Raji (cell line): ENCODE data around the gene WDR38.

Experiments
- POLR2A ChIP-seq: IDR thresholded peaks from 2 replicates; pipeline ENCODE4 v1.6.1; 2011; ENCODE audit warnings: low read depth, low read length, control low read depth; ENCODE audit not compliant: insufficient read depth

Gene WDR38

DNA sequence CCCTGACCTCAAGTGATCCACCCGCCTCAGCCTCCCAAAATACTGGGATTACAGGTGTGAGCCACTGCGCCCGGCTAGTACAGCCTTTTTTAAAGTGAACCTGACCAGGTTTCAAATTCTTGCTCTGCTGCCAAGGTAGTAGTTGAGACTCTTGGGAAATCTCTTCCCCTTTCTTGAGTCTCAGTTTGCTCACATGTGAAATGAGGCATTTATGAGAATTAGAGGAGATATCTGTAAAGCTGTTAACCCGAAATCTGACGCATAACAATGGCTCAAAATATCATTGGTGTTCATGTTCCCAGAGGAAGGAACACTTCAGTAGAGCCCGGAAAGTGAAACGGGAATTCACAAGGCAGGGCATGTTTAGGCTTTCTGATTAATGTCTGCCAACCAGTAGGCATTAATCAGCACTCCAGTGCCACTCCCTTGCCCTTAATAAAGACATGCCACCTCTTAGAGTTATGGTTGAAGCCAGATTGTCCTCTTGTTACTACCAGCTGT lies 10.2 kb downstream of the WDR38 start:
- TF ChIP-seq POLR2A, result no peak

DNA sequence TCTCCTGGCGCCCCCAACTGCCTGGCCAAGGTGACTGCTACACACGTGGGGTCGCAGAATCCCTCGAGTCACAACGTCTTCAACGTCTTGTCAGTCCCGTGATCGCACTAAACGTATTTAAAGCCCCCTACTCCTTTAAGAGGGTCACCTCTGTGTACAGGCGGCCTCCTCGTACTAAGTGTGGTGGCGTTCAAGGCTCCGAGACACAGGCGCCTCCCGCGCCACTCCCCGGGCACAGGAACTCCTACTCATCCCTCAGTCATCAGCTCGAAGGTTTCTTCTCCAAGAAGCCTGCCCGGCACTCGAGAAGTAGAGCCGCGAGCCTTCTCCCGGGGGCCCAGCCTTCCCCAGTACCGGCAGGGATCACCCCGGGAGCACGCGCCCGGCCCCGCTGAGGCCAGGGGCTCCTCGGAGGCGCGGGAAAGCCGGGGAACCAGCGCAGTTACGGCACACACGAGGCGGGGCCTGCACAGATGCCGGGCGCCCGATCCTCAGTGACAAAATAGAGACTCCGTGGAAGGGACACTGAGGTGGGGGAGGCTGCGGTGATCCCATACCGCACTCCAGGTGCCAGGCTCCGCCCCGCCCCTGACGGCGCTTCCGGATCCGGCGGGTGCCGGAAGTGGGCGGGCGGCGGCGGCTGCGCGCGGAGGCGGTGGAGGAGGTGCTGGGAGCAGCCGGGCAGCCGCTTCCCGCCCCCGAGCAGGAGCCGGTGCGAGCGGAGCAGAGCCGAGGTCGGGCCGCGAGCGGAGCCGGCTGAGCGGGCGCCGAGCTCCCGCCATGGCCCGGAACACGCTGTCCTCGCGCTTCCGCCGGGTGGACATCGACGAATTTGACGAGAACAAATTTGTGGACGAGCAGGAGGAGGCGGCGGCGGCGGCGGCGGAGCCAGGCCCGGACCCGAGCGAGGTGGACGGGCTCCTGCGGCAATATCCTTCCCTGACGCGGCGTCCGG lies 15.5 kb downstream of the WDR38 start:
- peak; percentile 89 for TF ChIP-seq POLR2A

DNA sequence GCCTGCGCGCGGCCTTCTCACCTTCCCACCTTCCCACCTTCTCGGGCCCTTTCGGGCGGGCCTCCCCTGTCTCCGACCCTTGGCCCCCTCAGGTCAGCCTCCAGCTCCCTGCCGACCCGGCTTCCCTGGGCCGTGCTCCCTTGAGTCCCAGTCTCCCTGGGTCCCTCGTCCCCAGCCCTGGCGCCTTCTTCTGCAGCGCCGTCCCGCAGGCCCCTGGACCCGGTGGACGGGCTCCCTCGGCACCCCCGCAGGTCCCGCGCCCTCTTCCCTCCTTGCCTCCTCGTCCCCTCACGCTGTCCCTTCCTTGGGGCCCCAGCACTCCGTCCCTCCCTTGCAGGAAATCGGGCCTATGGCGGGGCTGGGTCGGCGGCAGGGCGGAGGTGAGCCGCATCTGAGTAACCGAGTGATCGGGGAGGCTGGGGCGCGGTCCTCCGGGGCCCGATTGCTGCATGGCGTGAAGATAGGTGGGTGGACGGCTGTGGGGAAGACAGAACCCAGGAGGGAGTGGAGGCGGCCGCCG lies 16.3 kb downstream of the WDR38 start:
- no peak for TF ChIP-seq POLR2A

DNA sequence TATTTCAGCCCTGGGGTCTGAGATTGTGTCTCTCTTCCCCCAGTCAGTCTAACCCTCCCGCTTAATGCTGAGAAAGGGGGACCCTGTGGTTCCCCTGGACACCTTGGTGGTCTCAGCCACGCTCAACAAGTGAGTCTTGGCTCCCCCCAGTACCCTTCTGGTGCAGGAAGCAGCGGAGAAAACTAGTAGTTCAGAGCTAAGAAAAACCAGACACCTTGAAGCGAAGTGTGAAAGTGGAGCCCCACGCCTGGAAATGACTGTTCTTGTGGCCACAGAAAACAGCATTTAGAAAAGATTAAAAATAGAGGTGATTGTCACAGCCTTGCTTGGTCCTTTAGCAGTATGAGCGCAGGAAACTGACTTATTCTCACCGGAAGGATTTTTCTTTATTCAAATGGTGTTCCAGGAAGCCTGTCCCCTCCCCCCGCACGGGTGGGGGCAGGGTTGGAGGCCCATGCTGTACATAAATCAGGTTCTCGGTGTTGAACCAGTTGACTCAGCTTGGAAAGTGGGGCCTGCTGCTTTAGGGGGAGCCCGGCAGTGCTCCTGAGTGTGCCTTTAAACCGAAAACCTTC lies 16.8 kb downstream of the WDR38 start:
- 0 out of 2 replicates have a peak, but pooled peaks have one; percentile 31 for TF ChIP-seq POLR2A

DNA sequence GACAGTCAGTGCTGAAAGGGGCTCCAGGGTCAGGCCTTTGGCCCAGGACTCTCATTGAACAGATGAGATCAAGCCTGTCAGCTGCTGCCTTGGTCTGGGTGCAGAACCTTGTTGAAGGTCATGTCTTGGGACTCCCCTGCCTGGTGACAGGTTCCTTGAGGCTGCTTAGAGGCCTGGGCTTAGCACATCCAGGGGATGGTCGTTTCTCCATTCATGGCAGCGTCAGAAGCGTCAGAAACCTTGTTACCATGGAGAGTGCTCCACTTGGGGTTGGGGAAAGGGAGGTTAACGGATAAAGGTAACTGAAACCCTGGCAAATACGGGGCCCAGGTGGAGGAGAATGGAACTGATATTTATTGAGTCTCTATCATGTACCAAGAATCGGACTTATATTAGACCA lies 17.5 kb downstream of the WDR38 start:
- no peak for TF ChIP-seq POLR2A

DNA sequence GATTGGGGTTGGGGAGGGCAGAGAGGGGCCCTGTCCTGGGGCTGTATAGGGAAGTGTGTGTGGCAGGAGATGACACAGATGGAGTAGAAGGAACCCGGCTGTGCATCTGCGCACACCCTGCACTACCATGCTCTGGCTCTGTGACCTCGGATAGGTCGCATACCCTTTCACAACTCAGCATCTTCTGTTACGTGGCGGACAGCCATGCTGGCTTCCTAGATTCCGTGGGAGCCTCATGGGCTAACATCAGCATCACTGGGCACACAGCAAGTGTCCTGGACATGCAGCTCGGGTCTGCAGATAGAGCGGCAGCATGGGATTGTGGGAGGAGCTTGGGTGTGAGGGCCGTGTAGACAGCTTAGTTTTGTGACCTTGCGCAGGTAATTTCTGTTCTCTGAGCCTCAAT lies 17.9 kb downstream of the WDR38 start:
- no peak for TF ChIP-seq POLR2A

DNA sequence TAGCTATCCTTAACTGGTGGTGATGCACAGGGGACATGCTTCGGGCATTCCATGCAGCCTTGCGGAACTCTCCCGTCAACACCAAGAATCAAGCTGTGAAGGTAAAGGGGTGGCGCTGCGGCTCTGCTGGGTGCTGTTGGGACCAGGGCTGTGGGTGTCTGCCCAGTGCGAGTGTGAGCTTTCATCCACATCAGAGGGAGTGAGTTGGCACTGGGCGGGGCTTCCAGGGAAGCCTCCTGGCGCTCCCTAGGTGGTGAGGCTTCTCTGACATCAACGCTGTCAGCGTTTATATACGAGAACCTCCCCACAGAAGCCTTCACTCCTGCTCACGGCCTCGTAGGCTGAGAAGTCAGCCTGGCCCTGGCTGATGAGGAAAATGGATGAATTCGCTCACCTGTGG lies 20.4 kb downstream of the WDR38 start:
- no peak for TF ChIP-seq POLR2A

DNA sequence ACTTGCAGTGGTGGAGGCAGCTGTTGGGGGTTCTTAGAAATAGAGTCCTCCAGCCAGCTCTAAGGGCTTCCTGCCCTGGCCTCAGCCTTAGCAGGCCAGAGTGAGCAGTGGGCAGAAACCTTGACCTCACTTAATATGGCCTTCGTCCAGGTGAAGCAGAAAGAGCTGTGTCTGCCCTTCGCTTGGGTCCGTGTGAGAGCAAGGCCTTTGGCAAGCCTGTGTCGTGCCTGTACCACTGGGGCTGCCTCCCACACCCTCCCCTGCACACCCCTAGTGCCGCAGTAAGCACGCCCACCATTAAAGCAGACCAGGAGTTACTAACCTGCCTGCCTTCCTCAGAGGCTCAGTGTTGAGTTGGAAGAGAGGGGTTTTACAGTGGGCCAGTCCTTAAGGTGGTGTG lies 22.2 kb downstream of the WDR38 start:
- no peak for TF ChIP-seq POLR2A

DNA sequence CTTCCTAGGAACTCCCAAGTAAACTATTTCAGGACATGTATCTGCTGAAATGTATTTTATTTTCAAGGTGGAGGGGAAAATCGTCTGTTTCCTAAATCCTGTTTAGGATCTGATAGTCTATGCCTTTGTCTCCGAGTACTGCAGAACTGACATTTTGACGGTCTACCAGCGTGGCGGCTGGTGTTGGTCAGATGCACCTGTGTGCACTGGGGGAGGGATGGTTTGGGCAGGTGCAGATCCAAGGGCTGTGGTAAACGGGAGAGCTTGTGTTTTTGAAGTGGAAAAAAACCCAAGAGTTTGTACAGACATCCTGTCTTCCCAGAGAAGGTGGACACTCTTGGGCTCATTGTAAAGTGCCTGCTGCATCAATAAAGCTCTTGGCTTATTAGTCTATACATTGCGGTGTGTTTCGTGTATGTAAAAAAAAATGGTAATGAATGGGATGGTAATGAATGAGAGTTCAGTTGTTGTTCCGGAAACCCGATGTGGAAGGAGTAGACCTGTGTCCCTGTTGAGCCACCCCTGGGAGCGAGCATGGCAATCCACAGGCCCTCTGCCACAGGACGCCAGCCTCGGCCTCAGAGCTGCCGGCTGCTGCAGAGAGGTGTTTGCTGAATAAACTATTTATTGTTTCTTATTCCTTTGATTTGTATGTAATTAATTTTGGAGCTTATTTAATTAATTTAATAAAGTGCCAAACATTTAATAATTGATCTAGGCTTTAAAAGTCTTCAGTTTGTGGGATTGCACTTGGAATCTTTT lies 23.9 kb downstream of the WDR38 start:
- TF ChIP-seq POLR2A, result no peak

DNA sequence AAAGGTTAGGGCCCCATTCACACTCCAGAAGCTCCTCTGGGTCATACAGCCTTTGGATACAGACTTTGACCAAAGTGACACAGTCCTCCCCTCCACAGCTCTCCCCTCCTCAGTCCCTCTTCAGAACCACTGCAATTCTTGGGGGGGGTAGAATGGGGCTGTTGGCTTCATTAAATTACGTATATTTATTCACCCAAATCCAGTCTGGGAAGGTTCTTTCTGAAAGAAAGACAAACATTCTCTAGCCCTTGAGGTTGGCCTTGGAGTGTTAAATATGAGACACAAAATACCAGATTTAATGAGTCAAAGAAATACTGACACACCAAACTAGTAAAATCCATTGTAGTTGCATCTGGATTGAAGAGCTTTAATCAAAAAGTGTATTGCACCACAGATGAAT lies 24.8 kb downstream of the WDR38 start:
- TF ChIP-seq POLR2A, result no peak

DNA sequence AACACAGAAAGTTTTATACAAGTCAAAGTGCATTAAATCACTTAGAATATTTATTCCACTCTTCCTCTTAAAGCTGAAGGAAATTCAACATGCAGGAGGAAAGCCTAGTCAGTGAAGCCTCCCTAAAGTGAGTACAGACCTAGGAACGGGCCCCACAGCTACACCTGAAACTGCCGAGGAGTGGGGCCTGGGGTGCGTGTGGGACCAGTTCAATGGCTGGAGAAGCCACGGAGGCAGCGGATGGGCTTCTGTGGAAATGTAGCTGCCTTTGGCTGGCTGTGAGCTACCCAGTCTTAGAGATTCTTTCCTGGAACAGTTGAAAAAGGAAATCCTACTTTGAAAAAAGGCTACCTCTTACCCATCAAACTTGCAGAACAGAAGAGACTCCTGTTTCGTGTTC lies 25.3 kb downstream of the WDR38 start:
- no peak for TF ChIP-seq POLR2A

DNA sequence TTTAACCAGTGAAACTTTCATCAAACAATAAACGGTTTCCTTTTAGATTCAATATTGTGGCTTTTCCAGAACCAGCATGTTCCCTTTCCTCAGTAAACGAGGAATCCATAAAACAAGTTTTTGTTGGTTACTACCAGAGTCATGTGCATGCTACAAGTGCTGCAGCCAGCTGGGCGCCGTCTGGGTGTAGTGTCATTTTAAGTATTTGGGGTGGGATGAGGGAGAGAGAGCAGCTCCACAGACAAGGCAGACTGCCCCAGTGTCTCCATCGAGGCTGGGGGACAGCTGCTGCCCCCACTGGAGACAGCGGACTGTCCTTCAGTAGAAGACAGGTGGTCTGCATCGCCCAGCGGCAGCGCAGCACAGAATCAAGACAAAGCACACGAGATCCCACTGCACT lies 26.0 kb downstream of the WDR38 start:
- no peak for TF ChIP-seq POLR2A

DNA sequence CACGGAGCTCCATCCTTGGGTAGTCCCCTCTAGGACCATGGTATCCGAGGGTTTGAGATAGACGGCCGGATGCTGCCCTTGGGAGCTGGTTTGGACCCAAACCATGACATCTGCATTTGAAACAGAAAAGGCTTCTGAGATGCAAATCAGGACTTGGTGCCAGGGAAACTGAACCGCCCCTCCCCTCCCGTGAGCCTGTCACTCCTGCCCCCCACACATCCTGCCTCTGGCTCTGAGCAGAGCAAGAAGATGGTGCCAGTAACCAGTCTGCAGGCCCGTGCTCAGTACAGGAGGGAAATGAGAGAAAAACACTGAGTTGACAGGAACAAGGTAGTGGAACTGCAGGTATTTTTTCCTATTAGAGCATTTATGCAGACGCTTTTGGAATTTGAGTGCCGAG lies 27.2 kb downstream of the WDR38 start:
- TF ChIP-seq POLR2A, result no peak

DNA sequence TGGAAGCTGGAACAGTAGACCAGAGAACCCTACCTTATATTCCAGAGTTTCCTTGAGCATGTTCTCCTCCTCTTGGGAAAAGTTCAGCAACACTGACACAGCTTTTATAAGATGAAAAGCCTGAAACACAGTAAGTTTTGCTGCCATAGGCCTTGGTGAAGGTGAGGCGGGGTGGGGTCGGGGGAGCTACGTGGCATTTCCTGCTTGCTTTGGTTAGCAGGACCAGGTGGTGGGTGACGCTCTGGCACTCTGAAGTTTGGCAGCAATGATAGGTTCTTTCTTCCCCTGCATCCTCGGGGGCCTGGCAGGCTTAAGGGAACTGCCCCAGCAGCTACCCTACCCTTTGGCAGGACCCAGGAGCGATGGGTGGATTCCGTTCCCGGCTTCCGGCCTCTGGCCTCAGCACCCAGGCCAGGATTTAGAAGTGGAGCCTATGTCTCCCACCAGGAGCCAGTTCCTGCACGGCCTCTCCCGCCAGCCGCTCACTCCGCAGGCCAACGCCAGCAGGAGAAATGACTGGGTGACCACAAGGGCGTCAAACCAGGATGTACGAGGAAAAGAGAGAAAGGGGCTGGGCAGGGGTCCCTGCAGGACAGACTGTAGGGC lies 28.0 kb downstream of the WDR38 start:
- TF ChIP-seq POLR2A, result no peak

DNA sequence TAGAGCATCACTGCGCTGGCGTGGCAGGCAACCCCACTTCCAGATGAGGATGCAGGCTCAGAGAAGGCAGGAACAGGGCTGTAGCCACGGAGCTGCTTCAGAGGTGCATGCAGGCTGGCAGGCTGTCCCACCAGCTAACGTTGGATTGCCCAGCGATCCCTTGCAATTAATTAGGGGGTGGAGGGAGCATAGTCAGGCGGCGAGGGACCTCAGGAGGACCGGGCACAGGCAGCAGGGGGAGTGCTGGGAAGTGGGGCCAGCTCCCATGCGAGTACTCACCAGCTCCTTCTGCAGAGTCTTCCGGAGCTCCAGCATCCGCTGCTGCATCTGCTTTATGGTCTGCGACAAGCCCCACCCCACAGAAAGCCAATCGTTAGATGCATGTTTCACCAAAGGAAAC lies 29.0 kb downstream of the WDR38 start:
- no peak for TF ChIP-seq POLR2A
